ENCODE results near the gene SUCLA2. TPM values are rescaled to one million over a fixed set of nuclear protein-coding genes. Genes with fewer than 3 reads are reported as not detected.

The SUCLA2 gene
- total and polyA plus RNA-seq, 10 of the 15 experiments (the other 5 are each of a cell fraction or from before 2014, with no cell fraction given): 27.5 to 83.4 (median 42.8) TPM

DNA sequence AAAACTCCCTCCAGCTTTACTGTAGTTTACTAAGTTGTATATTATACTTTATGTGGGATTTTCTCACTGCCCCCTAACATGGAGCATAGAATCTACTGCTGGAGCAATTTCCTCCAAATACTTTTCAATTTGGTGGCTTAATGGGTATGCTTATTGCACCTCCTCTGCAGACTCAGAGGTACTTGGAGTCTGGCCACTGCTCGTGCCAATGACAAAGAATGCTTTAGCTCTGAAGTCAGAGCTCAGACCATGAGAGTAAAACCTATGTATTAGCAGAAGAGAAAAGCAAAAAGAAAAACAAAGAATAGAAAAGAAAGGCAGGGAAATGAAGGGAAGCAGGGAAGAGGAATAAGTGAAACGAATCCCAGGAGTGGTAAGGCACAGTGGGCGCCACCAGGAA is 71.9 kb downstream of the SUCLA2 start (continued):
- TF ChIP-seq ZNF24 (IDR thresholded peaks at IDR 0.05): no peak
- TF ChIP-seq NR2C2 (IDR thresholded peaks at IDR 0.05; ENCODE audit: borderline replicate concordance, control insufficient read depth, insufficient read length, low read depth): no peak
- TF ChIP-seq MTA2 (IDR thresholded peaks at IDR 0.05; ENCODE audit: low read depth): no peak
- no peak for TF ChIP-seq ZNF384 (IDR thresholded peaks at IDR 0.05; ENCODE audit: borderline replicate concordance, low read depth, low read length)
- TF ChIP-seq, protein P1, sequence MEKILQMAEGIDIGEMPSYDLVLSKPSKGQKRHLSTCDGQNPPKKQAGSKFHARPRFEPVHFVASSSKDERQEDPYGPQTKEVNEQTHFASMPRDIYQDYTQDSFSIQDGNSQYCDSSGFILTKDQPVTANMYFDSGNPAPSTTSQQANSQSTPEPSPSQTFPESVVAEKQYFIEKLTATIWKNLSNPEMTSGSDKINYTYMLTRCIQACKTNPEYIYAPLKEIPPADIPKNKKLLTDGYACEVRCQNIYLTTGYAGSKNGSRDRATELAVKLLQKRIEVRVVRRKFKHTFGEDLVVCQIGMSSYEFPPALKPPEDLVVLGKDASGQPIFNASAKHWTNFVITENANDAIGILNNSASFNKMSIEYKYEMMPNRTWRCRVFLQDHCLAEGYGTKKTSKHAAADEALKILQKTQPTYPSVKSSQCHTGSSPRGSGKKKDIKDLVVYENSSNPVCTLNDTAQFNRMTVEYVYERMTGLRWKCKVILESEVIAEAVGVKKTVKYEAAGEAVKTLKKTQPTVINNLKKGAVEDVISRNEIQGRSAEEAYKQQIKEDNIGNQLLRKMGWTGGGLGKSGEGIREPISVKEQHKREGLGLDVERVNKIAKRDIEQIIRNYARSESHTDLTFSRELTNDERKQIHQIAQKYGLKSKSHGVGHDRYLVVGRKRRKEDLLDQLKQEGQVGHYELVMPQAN (conservative IDR thresholded peaks at IDR 0.05): no peak
- no peak for TF ChIP-seq TARDBP (IDR thresholded peaks at IDR 0.05; ENCODE audit: borderline replicate concordance)
- TF ChIP-seq, protein P2, sequence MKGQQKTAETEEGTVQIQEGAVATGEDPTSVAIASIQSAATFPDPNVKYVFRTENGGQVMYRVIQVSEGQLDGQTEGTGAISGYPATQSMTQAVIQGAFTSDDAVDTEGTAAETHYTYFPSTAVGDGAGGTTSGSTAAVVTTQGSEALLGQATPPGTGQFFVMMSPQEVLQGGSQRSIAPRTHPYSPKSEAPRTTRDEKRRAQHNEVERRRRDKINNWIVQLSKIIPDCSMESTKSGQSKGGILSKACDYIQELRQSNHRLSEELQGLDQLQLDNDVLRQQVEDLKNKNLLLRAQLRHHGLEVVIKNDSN (IDR thresholded peaks at IDR 0.05; ENCODE audit: borderline replicate concordance, extremely low read length, insufficient read depth, low read depth, low read length): no peak
- TF ChIP-seq PAX8 (IDR thresholded peaks at IDR 0.05): no peak

DNA sequence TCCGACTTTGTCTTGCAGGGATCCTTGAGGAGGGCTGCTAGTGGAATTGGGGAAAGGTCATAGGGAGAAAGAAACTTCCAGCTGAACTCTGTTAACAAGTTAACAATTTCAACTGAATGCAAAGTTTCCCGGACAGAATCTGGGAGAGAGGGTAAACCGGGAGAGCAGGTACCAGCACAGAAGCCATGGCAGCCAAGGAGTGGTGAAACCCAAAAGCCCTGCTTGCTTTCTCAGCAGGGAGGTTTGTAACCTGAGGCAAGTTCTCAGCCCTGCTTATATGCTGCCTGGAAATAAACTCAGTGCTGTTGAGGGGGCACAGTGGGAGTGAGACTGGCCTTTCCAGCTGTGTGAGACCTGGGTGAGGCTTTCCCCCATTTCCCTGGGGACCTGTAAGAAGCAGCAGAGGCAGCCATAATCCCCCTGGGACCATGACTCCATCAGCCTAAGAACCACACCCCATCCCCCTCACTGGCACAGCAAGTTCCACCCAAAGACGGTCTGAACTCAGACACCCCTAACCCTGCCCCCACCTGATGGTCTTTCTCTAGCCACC is 84.0 kb downstream of the SUCLA2 start:
- no peak for DNase-seq (ENCODE audit: low read depth, low spot score)
- Histone ChIP-seq H3K9ac (ENCODE audit: control insufficient read depth, insufficient read depth, low read length) (no peak overlapping the region), H3K79me2 (ENCODE audit: control insufficient read depth, insufficient read depth, low read length) (no peaks in the 10 kb centered on the region), H2AFZ (ENCODE audit: control insufficient read depth, low read depth, low read length) (no peak overlapping the region), H3K4me1 (ENCODE audit: control insufficient read depth, insufficient read depth, low read length) (no peaks in the 10 kb centered on the region), H3K4me2 (ENCODE audit: control insufficient read depth, insufficient read depth) (no peak overlapping the region), H3K36me3 (ENCODE audit: control insufficient read depth in 2 of 2, insufficient read depth in 2 of 2, low read length in 1 of 2) (no peaks in the 10 kb centered on the region), H3K9me3 (replicated peaks; ENCODE audit: control insufficient read depth, insufficient read depth, low read length) (no peaks in the 10 kb centered on the region), H3K4me3 (no peak overlapping the region), H3K27me3 (replicated peaks in 1 of 2; ENCODE audit: control insufficient read depth in 2 of 2, insufficient read depth in 2 of 2, low read length in 1 of 2) (no peaks in the 10 kb centered on the region), H3K27ac (ENCODE audit: control insufficient read depth, insufficient read depth) (no peak overlapping the region), H4K20me1 (ENCODE audit: control insufficient read depth, insufficient read depth) (no peaks in the 10 kb centered on the region)
- ChIA-PET CTCF (interaction anchor here (0.9 kb wide), 1 partner anchor 11 kb away, joined by 3 read pairs; no protein-coding TSS in a partner anchor), RAD21 (ENCODE audit: unreplicated experiment) (no interaction called here), SMC1A (ENCODE audit: uncharacterized antibody, unreplicated experiment) (no interaction called here), POLR2A (interaction anchor here (1.0 kb wide), 1 partner anchor 12 kb away, joined by 3 read pairs; no protein-coding TSS in a partner anchor)
- no peak for FAIRE-seq
- no TSS peak for BruUV-seq (replicated peaks)
- 56% methylated on average over 4 of the region's 4 CpGs for WGBS (ENCODE audit: insufficient coverage, insufficient replicate concordance, low lambda C conversion rate, missing lambda C conversion rate)
- intact Hi-C loops (cut with micrococcal nuclease; ENCODE audit: unreplicated experiment): no loop called here
- TF ChIP-seq MEF2B (IDR thresholded peaks at IDR 0.05; ENCODE audit: partially characterized antibody, poor library complexity, severe bottlenecking) (peak; percentile 42), POU2F2 (IDR thresholded peaks at IDR 0.05; ENCODE audit: borderline replicate concordance, low read depth, low read length) (no peak)
- in situ Hi-C loops (cut with MboI): no loop called here
- no peak for ATAC-seq

All from GM12878 (cell line).